IPS DF 4.7 (cell line): ENCODE results near the gene TNNI2.

Experiments used
- DNase-seq: peaks from one replicate; pipeline ENCODE4 v3.0.0-alpha.2; 2013; ENCODE audit warnings: low spot score; ENCODE audit errors: extremely low read depth

The TNNI2 gene

DNA sequence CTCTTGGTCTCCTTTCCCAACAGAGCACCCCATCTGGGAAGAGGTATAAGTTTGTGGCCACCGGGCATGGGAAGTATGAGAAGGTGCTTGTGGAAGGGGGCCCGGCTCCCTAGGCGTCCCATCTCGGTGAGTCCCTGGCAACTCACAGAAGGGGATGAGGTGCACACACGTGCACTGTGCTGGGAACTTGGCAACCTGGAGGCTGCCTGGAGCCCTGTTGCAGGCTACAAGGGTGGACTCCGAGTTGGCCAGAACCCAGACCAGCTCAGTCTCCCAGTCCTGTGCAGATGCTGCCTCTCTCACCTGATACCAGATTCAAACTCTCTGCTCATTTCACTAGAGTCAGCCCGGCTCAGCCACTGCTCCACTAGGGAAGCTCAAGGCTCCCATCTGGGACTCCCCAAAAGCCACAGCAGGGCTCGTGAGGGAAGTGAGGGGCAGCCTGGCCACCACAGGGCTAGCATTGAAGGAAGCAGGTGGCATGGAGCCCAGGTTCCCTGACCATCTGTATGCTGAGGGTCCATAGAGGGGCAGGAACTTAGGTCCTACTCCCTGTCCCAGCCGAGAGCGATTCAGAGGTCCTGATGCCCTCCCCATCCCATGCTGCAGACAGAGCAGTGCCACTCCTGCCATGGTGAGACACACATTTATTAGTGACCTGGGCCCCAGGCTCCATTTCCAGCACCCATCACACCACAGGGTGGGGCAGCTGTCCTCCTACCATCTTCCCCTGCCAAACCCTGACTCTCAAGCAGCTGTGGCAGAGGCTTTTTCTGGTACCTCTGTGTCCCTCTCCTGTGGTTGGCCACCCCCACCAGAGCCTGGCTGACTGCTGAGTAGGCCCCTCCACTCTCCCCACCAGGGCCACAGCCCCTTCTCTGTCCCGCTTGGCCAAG lies 48.9 kb downstream of the TNNI2 start:
- no peak for DNase-seq

DNA sequence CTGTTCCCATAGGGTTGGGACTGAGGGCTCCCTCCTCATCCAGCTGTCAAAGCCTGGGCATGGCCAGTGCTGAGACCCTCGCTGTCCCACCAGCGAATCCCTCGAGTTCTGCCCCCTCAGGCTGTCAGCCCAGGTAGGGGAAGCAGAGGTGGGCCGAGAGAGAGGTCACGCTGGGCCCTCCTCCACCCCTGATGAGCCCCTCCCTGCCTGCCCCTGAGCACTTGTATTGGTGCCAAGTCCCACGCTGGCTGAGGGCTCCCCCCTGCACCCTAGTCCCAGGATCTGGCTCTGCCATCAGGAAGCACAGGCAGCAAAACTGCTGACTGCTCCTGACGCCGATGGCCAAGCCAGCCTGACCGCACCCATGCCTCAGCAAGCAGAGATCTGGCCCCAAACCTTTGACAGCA lies 49.6 kb downstream of the TNNI2 start:
- no peak for DNase-seq

DNA sequence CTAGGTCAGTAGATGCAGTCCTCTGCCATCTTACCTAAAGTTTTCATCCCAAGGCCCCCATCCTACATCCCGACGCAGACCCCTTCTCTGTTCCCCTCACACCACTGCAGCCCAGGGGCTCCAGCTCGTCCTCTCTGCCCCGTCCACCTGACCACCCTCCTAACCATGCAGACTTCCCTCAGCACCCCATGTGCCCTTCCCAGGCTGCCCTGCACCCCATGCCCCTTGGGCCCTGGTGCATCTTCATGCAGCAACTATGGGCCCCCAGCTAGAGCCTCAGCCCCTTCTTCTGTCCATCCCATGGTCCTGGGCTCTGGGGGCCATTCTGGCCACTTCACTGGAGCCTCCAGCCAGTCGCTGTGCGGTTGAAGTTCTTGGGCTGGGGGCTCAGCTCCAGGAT lies 50.0 kb downstream of the TNNI2 start:
- no peak for DNase-seq

DNA sequence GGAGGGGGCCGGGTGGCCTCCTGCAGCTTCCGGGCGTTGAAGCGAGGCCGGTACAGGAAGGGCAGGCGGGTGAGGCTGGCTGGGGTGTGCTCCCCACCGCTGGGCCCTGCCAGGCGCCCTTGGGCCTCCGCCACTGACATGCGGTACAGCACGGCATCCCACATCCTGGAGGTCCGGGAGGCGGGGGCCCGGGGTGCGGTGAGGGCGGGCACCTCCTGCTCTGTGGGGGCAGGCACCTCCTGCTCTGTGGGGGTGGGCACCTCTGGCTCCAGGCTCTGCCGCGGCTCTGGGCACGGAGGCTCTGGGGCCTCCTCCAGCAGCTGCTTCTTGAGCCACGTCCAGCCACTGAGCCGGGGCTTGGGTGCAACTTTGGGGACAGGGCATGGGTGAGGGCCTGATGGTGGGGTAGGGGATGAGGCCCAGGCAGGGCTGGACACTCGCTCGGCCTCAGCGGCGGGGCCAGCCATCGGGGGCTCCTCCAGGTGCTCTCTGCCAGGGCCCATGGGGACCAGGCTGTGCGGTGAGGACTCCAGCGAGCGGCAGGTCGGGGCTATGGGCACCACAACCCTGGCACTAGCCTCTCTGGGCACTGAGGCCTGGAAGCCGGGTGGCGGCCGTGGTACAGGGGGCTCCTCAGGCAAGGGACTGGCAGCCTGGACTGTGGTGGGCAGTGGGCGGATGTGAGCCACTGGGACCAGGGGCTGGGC lies 50.6 kb downstream of the TNNI2 start:
- no peak for DNase-seq

DNA sequence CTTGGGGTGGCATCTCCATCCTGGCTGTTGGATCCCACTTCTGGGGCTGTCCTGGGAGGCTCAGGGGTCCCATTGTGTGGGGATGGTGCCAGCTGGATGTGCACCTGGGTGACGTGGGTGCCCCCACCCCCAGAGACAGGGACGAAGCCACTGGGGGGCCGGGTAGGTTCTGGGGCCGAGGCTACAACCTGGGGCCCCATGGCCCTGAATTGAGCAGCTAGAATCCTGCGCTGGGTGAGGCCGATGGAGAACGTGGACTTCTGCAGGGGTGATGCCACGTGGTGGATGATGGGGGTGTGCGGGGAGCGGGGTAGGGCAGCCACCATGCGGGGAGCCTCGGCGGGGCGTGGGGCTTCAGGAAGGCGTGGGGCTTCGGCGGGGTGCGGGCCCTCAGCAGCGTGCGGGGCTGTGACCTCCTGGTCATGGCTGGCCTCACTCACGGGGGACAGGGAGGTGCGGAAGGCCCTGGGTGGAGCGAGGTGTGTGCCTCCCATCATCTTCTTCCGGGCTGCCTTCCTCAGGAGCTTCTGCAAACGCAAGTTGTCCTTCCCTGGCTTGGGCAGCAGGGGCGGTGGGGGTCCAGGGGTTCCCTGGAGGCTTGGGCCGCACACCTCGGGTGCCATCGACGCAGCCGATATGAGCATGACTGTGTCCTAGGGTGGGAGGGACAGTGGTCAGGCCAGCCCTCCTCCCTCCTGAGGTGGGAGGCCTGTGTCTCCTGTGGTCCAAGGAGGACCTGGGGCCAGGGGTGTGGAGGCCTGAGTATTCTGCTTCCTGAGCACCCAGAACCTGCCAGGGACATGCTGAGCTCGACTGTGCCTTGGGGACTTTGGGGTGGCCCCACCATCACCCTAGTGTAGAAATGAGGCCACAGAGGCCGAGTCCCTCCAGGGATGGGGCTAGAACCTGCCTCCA lies 51.4 kb downstream of the TNNI2 start:
- no peak for DNase-seq
